Ecto neural progenitor cell (in vitro differentiated cells): ENCODE results near the gene ERC1.

Source experiments
- DNase-seq: peaks from one replicate; pipeline ENCODE4 v3.0.0-alpha.2; 2018; ENCODE audit warnings: low spot score

The ERC1 gene

DNA sequence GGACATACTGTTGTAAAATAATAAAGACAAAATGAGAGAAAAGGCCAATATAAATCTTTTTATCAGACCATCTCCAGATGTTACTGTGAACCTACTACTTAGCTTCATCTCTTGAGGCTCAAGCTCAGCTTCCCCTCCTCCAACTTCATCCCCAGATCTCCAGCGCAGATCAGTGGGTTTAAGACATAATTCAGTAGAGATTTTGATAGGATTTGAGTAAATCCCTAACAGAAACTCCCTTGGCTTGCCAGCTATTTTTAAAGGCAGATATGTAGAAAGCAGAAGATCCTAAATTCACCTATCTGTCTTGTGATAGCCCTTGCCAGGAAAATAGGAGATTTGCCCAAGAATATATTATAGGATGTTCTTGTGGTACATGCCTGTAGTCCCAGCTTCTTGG lies 366.7 kb downstream of the ERC1 start:
- no peak for DNase-seq

GRCh38 chr12:1360441-1361210 lies 369.6 kb downstream of the ERC1 start:
- DNase-seq: no peak

- DNase-seq: no peak
Measured at GRCh38 chr12:1362143-1362662, 371.2 kb downstream of the ERC1 start.

GRCh38 chr12:1365703-1366102 lies 374.7 kb downstream of the ERC1 start:
- DNase-seq: no peak

DNA sequence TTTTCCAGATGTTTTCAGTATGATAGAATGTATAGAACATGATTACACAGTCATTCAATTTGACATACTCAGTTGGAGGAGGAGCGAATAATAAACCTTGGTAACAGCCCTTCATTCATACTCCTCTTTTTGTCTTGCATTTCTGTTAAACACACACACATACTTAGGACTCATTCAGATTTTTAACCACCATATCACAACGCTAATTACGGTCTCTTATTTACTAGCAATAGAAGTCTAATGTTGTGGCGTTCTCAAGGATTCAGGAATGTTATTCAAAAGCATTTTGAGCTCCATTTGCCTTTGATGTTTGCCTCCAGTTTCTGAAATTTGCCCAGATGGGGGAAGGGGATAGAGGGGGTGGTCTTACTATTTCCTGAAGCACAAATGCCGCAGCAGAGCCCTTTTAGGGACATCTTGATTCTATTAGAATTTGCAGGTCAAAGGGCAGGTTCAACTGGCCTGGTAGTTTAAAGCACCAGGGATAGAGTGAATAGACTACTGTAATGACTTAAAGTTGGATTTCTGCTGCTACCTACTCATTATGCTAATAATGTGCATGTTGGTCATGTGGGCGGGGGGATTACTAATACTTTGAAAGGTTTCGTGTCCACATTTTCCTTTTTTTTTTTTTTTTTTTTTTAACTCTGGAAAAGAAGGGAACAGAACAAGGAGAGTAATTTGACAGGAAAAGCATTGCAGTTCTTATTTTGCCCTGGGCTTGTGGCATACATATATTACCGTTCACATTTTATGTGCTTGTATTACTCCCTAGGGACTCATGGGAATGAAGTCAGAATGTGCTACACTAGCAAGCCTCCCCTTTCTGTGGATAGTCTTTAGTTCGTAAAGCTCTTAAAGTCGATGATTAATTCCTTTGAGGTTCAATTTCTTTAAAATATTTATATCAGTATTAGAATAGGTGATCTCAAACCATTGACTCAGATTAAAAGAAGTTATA lies 376.6 kb downstream of the ERC1 start:
- no peak for DNase-seq

DNA sequence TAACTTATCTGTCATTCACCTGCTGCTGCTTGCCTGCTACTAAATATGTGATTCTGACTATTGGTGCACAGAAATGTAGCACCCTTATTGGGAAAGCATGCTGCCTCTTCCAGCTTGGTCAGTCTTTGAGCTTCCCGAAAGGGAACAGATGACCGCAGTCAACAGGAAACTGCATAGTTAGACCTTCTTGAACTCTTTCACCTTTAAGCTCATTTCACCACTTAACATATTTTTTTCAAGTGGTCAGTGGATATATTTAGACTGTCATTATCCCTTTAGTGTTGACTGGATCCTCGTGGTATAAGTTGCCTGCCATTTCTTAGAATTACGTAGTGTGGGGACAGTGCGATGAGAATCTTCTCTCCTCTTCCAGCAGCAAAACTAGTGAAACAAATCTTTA lies 378.4 kb downstream of the ERC1 start:
- no peak for DNase-seq

DNA sequence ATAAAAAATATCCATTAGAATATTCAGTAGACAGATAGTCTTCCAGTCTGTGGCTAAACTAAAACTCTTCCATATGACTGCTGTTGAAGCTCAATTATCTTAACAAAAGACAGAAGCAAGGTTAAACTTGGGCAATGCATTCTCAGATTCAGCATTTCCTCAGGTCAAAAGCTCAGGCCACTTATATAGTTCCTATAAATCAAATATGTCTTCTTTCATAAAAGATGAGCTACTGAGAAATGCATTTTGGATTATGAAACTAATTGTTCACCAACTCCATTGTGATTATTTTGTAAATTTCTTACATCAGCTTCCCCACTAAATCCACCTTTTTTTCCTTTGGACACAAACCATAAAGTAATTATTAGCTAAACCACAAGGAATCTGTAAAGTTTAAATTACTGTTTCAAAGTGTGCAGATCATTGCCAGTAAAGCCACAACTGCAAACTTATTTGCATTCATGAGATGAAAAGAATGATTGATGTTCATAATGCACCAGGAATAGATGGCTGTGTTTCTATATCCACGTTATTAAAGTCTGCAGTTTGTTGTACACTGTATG lies 379.0 kb downstream of the ERC1 start:
- DNase-seq: no peak

GRCh38 chr12:1373901-1374735 lies 383.1 kb downstream of the ERC1 start:
- no peak for DNase-seq

DNA sequence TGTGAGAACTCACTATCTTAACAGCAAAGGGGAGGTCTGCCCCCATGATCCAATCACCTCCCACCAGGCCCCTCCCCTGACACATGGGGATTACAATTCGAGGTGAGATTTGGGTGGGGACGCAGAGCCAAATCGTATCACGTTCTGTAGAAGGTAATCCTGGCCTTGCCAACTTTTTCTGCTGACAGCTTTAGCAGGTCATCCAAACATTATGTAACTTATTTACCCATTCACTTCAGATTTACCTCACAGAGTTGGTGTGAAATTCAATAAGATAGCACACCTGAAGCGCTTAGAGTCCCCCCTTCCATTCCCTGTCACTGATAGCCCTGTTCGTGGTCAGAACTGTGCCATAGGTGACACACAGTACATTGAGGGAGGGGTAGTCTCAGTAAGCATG lies 384.3 kb downstream of the ERC1 start:
- no peak for DNase-seq

- DNase-seq: no peak
Measured at GRCh38 chr12:1377117-1377516, 386.1 kb downstream of the ERC1 start.

GRCh38 chr12:1377681-1378080 lies 386.7 kb downstream of the ERC1 start:
- DNase-seq: no peak

DNA sequence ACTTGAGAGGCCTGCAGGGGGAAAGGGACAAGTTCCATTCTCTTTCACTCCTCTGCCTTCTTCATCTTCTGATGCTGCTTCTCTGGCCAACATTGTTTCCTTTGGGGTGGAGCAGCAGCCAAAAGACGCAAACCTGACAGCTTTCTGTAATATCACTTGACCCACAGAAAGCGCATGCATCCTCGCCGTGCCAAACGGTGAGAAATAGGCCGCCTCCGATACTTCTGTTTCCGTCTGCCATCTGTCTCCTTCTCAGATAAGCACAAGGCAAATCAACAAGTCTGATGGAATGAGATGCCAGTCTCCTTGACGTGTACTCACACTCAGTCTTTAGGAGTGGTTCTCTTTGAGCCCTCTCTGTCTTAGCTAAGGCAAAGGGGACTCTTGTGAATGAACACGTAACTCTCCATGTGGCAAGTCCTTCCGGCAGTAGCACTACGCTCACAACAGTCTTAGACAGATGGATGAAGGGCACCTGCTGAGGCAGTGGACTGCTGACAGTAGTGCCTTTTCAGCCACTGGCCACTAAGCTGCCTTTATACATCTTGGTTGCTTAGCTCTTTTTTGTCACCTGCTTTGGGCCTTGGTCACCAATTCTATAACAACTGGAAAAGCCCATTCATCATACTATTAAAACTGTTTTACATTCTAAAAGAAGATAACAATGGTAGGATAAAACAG lies 389.3 kb downstream of the ERC1 start:
- DNase-seq: no peak

DNA sequence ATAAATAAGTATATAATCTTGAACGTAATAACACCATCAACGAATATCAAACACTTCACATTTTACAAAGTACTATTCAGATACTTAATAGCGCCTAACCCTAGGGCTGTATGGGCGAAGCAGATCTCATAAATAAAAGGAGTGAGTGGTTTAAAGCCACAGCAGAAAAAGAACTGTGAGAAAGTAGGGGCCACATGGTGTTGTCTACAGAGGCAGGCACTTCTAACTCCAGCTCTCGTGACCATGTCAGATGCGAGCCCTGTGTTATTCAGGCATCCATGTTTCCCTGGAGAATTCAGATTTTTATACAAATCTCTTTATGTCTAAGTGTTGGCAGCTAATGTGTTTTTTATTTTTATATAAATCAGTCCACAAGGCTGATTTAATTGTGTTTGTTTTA lies 391.1 kb downstream of the ERC1 start:
- DNase-seq: no peak

GRCh38 chr12:1382826-1383225 lies 391.8 kb downstream of the ERC1 start:
- no peak for DNase-seq

DNA sequence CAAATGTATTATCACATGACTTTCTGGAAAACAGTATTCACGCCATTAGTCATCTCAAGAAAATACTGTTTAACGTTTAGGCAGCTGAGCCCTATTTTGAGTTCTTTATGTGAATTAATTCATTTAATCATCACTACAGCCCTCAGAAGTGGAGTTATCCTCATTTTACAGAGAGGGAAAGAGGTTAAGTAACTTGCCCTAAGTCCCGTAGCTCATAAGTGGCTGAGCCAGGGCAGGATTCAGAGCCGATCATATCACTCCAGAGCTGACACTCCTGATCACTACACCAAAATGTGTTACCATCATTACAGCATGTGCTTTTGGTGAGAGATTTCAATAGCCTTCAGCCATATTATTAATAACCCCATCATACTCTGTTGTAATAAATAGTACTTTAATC lies 392.7 kb downstream of the ERC1 start:
- DNase-seq: no peak

DNA sequence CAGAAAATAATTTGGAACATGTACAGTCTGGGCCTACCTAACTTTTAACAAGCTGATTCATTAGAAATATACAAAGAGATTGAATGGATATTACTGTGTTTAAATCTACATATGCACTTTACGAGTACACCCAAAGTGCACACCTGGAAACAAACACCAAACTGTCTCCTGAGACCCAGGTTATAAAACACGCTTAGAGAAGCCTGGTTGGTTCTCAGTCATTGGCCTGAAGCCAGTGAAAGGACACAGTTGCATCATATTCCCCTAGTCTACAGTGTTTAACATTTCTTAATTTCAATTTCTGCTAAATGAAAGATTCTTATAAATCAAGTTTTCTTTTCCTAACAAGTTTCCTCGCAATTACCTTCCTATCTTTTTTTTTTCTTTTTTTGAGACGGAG lies 393.9 kb downstream of the ERC1 start:
- DNase-seq: no peak

- no peak for DNase-seq
Measured at GRCh38 chr12:1391722-1392121, 400.7 kb downstream of the ERC1 start.

GRCh38 chr12:1395421-1395955 lies 404.5 kb downstream of the ERC1 start:
- DNase-seq: no peak

- DNase-seq: no peak
Measured at GRCh38 chr12:1398673-1399072, 407.6 kb downstream of the ERC1 start.

DNA sequence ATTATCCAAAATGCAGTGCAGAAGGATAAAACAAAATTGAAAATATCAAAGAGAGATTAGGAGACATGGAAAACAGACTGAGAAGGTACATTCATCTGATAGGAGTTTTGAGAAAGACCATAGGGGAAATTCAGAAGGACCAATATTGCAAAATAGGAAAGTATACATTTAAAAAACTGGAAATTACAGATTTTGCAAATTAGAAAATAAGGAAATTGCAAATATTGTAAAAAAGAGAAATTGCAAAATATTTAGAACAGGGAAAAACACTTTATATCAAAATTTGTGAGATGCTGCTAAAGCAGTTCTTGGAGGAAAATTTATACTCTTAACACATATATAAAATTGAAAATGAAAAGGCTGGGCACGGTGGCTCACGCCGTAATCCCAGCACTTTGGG lies 410.9 kb downstream of the ERC1 start:
- no peak for DNase-seq

- no peak for DNase-seq
Measured at GRCh38 chr12:1403417-1403816, 412.4 kb downstream of the ERC1 start.
